NCI-H526 treated with DMSO at 0.1 percent for 48 hours (cell line): ENCODE results near the gene CTSW.
A peak's percentile ranks its signal among the peaks of the same experiment; 100 is the strongest.
"Not testable (repeated sequence)": the region's sequence is repeated elsewhere in the genome, so short reads cannot be mapped to it uniquely, and the experiment has no call there.

Source experiments
- DNase-seq: peaks from one replicate; lab custom pipeline; 2025; lab: John Stamatoyannopoulos, UW

CTSW gene, protein sequence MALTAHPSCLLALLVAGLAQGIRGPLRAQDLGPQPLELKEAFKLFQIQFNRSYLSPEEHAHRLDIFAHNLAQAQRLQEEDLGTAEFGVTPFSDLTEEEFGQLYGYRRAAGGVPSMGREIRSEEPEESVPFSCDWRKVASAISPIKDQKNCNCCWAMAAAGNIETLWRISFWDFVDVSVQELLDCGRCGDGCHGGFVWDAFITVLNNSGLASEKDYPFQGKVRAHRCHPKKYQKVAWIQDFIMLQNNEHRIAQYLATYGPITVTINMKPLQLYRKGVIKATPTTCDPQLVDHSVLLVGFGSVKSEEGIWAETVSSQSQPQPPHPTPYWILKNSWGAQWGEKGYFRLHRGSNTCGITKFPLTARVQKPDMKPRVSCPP

DNA sequence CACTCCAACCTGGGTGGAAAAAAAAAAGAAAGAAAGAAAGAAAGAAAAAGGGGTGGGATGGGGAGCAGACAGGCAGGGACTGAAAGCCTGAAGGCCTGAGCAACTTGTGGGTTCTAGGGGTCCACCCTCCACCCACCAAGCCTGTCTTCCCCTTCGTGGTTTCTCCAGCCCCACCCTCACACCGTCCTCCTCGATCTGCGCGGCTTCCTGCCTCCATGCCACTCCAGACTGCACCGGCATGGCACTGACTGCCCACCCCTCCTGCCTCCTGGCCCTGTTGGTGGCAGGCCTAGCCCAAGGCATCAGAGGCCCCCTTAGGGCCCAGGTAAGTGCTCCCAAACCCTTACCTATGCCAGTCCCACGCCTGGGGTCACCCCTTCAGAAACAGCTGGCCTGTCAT, at the start of gene CTSW:
Gene CTSW (plus strand): TSS at position 221 of the 400 bp plus-strand sequence. CDS start 18 bp downstream, at position 239.
- DNase-seq, result no peak

GRCh38 chr11:65832231-65832630, 47.4 kb upstream of the CTSW start:
- not testable (repeated sequence) for DNase-seq

- peak; percentile 90 for DNase-seq
These were observed 46.2 kb upstream of the CTSW start, which contains the start of gene SNX32 for GRCh38 chr11:65833297-65834030. TSS of gene SNX32 (plus strand) at chr11:65833963. CDS start at chr11:65834066, 103 bp downstream.

- DNase-seq, result no peak
These were observed 45.4 kb upstream of the CTSW start for GRCh38 chr11:65834202-65834601.

DNA sequence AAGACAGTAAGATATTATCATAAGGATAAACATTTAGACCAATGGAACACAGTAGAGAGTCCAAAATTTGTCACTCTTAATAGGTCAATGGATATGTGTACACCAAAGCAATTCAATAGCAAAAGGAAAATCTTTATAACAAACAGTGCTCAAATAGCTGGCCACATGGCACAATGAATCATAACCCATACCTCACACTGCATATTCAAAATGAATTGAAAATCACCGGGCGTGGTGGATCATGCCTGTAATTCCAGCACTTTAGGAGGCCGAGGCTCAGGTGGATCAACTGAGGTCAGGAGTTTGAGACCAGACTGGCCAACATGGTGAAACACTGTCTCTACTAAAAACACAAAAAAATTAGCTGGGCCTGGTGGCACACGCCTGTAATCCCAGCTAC, 37.5 kb upstream of the CTSW start:
- DNase-seq, result no peak

DNA sequence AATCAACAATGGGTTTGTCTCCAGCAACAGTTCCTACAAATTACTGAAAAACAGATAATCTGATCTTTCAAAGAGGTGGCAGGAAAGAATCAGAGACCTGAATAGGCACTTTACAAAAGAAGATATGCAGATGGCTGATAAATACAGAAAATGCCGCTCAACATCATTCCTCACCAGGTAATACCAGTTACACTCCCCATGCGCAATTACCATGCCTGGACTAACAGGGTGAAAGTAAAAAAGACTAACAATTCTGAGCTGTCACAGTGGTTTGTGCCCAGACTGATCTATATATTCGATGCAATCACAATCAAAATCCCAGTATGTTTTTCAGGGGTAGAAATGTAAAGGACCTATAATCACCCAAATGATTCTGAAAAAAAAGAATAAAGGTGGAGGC, 35.8 kb upstream of the CTSW start:
- no peak for DNase-seq

- no peak for DNase-seq
These were observed 35.3 kb upstream of the CTSW start for GRCh38 chr11:65844231-65844872.

DNA sequence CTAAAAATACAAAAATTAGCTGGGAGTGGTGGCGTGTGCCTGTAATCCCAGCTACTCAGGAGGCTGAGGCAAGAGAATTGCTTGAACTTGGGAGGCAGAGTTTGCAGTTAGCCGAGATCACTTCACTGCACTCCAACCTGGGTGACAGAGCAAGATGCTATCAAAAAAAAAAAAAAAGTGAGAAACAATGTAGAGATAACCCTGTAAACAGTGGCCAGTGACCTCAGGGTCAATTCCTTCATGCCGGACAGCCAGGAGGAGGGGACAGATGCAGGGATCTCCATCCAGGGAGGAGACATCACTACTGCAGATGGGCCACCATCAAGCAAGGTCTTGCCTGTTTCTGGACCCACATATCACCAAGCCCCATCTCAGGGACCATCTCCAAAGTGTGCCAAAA, 31.9 kb upstream of the CTSW start:
- no peak for DNase-seq

GRCh38 chr11:65848693-65849092, 30.9 kb upstream of the CTSW start:
- DNase-seq, result not testable (repeated sequence)

GRCh38 chr11:65849366-65849765, 30.3 kb upstream of the CTSW start:
- no peak for DNase-seq

DNA sequence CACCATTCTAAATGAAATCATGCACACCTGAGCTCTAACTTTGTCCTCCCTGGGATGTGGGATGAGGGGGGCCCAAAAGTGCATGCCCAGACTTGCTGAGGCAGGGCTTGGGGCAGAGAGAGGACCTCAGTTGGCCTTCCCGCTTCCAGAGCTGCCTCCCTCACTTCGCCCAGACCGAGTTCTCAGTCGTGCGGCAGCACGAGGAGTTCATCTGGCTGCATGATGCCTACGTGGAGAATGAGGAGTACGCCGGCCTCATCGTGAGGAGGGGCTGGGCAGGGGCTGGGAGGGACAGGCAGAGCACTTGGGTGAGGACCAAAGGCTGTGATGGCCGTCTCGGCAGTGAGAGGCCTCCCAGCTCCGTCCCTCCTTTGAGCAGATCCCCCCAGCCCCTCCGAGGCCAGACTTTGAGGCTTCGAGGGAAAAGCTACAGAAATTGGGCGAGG, 29.8 kb upstream of the CTSW start:
- no peak for DNase-seq

- DNase-seq, result no peak
These were observed 29.2 kb upstream of the CTSW start for GRCh38 chr11:65850217-65851082.

DNA sequence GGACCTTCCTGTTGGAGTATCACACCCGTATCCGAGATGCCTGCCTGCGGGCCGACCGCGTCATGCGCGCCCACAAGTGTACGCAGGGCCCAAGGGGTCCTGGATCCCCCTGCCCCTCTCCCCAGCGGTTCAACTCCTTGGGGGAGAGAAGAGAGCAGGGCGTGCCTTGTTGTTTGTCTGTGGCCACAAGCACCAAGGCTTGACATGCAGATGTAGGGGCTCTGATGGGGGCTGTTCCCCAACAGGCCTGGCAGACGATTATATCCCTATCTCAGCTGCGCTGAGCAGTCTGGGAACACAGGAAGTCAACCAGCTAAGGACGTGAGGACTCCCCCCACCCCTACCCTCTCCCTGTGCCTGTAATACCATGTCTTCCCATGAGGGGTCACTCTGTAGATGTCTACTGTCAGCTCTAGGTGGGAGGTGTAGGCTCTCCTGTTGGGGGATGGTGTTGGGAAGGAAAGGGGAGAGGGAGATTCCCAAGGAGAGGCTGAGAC, 28.5 kb upstream of the CTSW start:
- no peak for DNase-seq

- no peak for DNase-seq
These were observed 27.7 kb upstream of the CTSW start for GRCh38 chr11:65851811-65852507.

DNA sequence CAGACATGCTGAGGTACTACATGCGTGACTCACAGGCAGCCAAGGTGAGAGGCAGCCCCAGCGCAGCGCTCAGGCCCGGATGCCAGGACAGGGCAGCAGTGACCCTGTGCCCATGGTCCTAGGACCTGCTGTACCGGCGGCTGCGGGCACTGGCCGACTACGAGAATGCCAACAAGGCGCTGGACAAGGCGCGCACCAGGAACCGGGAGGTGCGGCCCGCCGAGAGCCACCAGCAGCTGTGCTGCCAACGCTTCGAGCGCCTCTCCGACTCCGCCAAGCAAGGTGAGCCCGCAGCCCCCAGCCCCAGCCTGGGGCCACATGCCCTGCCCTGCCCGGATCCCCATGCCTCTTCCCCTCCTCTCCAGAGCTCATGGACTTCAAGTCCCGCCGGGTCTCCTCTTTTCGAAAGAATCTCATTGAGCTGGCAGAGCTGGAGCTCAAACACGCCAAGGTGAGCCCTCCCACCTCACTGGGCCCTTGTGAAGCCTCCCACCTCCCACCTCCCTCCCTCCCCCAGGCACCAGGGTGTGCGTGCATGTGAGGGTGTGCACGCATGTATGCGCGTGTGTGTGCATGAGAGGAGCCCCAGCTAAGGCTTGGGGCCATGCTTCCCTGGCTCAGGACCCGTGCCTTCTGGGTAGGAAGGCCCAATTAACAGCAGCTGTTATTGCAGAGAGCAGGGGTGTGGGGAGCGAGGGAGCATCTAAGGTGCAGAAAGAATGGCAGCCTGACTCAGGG, 27.0 kb upstream of the CTSW start:
- DNase-seq, result no peak

DNA sequence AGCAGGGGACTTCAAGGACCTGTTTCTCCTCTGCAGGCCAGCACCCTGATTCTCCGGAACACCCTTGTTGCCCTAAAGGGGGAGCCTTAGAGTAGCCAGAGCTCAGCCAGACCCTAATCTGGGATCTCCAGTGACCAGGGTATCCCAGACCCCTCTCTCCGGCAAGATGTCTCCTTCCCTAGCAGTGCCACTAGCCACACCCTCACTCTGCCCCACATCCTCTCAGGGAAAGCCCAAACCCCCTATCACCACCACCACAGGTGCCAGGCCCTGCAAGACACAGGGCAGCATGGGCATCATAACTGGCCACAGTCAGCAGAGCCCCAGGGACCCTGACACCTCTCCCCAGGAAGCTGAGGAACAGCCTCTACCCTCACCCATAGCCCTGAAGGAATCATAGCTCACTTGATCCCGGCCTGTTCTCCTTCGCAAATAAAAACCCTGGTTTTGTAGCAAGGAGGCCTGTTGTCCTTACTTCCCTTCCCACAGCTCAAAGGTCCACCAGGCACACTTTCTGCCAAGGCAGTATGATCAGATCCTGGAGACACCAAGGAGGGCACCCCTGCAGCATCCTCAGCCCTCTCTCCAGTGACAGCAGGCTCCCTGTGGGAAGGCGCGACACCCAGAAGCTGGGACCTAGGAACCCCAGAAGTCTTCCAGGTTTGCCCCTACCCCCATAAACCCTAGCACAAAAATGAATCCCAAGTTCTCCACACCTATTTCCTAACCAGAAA, 26.2 kb upstream of the CTSW start:
- no peak for DNase-seq

GRCh38 chr11:65854161-65854592, 25.5 kb upstream of the CTSW start:
- no peak for DNase-seq

- DNase-seq, result no peak
These were observed 24.5 kb upstream of the CTSW start for GRCh38 chr11:65854852-65855837.
